ENCODE data around the gene EPO. TPM values are rescaled to one million over a fixed set of nuclear protein-coding genes. Genes with fewer than 3 reads are reported as not detected.
A peak's percentile ranks its signal among the peaks of the same experiment; 100 is the strongest.
"Not testable (repeated sequence)": the region's sequence is repeated elsewhere in the genome, so short reads cannot be mapped to it uniquely, and the experiment has no call there.

The EPO gene
- total RNA-seq, 3 donors from 2014 or later: not detected

GRCh38 chr7:100728196-100728595 lies 7.9 kb downstream of the EPO start:
- H3K9me3 Mint-ChIP-seq: no peaks in the 10 kb centered on the region
- H3K36me3 Mint-ChIP-seq (ENCODE audit: insufficient read depth): no peaks in the 10 kb centered on the region
- peaks cover 35% of the 10 kb centered on the region for H3K27me3 Mint-ChIP-seq (ENCODE audit: low read depth)
- no peak overlapping the region for H3K4me3 Mint-ChIP-seq
- DNase-seq (no peak), ATAC-seq (no peak)
- H3K4me1 Mint-ChIP-seq (ENCODE audit: low read depth): peaks cover 3% of the 10 kb centered on the region

GRCh38 chr7:100730136-100730800 lies 10.0 kb downstream of the EPO start:
- DNase-seq: no peak
- Mint-ChIP-seq H3K27me3 (ENCODE audit: low read depth) (peaks cover 24% of the 10 kb centered on the region), H3K4me1 (ENCODE audit: low read depth) (peaks cover under 1% of the 10 kb centered on the region), H3K9me3 (no peaks in the 10 kb centered on the region), H3K36me3 (ENCODE audit: insufficient read depth) (no peaks in the 10 kb centered on the region), H3K4me3 (no peak overlapping the region)
- no peak for ATAC-seq

- ATAC-seq (no peak), DNase-seq (no peak)
- no peaks in the 10 kb centered on the region for H3K36me3 Mint-ChIP-seq (ENCODE audit: insufficient read depth)
- peaks cover 22% of the 10 kb centered on the region for H3K27me3 Mint-ChIP-seq (ENCODE audit: low read depth)
- no peak overlapping the region for H3K4me3 Mint-ChIP-seq
- no peaks in the 10 kb centered on the region for H3K4me1 Mint-ChIP-seq (ENCODE audit: low read depth)
- H3K9me3 Mint-ChIP-seq: no peaks in the 10 kb centered on the region
These were observed 11.8 kb downstream of the EPO start for GRCh38 chr7:100731937-100732636.

GRCh38 chr7:100735730-100736129 lies 15.5 kb downstream of the EPO start:
- DNase-seq (no peak), ATAC-seq (no peak)
- H3K4me1 Mint-ChIP-seq (ENCODE audit: low read depth): no peaks in the 10 kb centered on the region
- peaks cover 3% of the 10 kb centered on the region for H3K27me3 Mint-ChIP-seq (ENCODE audit: low read depth)
- H3K9me3 Mint-ChIP-seq: no peaks in the 10 kb centered on the region
- H3K4me3 Mint-ChIP-seq: no peak overlapping the region
- H3K36me3 Mint-ChIP-seq (ENCODE audit: insufficient read depth): no peaks in the 10 kb centered on the region

GRCh38 chr7:100736671-100737070 lies 16.4 kb downstream of the EPO start:
- ATAC-seq (no peak), DNase-seq (no peak)
- no peak overlapping the region for H3K4me3 Mint-ChIP-seq
- H3K27me3 Mint-ChIP-seq (ENCODE audit: low read depth): peaks cover 1% of the 10 kb centered on the region
- H3K9me3 Mint-ChIP-seq: no peaks in the 10 kb centered on the region
- H3K36me3 Mint-ChIP-seq (ENCODE audit: insufficient read depth): no peaks in the 10 kb centered on the region
- H3K4me1 Mint-ChIP-seq (ENCODE audit: low read depth): no peaks in the 10 kb centered on the region

- Mint-ChIP-seq H3K9me3 (no peaks in the 10 kb centered on the region), H3K36me3 (ENCODE audit: insufficient read depth) (no peaks in the 10 kb centered on the region)
- no peak for ATAC-seq
These were observed 19.7 kb downstream of the EPO start for GRCh38 chr7:100739934-100740333.

GRCh38 chr7:100744605-100745004 lies 24.3 kb downstream of the EPO start:
- no peak for ATAC-seq
- no peaks in the 10 kb centered on the region for H3K9me3 Mint-ChIP-seq
- no peak overlapping the region for H3K4me3 Mint-ChIP-seq
- no peak for DNase-seq
- H3K27me3 Mint-ChIP-seq (ENCODE audit: low read depth): peaks cover 22% of the 10 kb centered on the region
- no peaks in the 10 kb centered on the region for H3K36me3 Mint-ChIP-seq (ENCODE audit: insufficient read depth)
- H3K4me1 Mint-ChIP-seq (ENCODE audit: low read depth): no peaks in the 10 kb centered on the region

More at GRCh38 chr7:100739934-100740333, 19.7 kb downstream of the EPO start:
- peaks cover 8% of the 10 kb centered on the region for H3K27me3 Mint-ChIP-seq (ENCODE audit: low read depth)
- H3K4me3 Mint-ChIP-seq: no peak overlapping the region
- H3K4me1 Mint-ChIP-seq (ENCODE audit: low read depth): no peaks in the 10 kb centered on the region
- no peak for DNase-seq

GRCh38 chr7:100745184-100745583 lies 24.9 kb downstream of the EPO start:
- peaks cover 22% of the 10 kb centered on the region for H3K27me3 Mint-ChIP-seq (ENCODE audit: low read depth)
- H3K9me3 Mint-ChIP-seq: no peaks in the 10 kb centered on the region
- H3K4me1 Mint-ChIP-seq (ENCODE audit: low read depth): no peaks in the 10 kb centered on the region
- H3K4me3 Mint-ChIP-seq: peak overlapping the region; percentile 49
- no peak for ATAC-seq
- DNase-seq: no peak
- H3K36me3 Mint-ChIP-seq (ENCODE audit: insufficient read depth): no peaks in the 10 kb centered on the region

GRCh38 chr7:100752994-100753393 lies 32.7 kb downstream of the EPO start:
- ATAC-seq: no peak
- Mint-ChIP-seq H3K4me1 (ENCODE audit: low read depth) (no peaks in the 10 kb centered on the region), H3K27me3 (ENCODE audit: low read depth) (peaks cover 30% of the 10 kb centered on the region), H3K4me3 (no peak overlapping the region), H3K36me3 (ENCODE audit: insufficient read depth) (no peaks in the 10 kb centered on the region), H3K9me3 (no peaks in the 10 kb centered on the region)
- no peak for DNase-seq

GRCh38 chr7:100753750-100754149 lies 33.5 kb downstream of the EPO start:
- ATAC-seq: no peak
- Mint-ChIP-seq H3K27me3 (ENCODE audit: low read depth) (peaks cover 26% of the 10 kb centered on the region), H3K36me3 (ENCODE audit: insufficient read depth) (no peaks in the 10 kb centered on the region), H3K9me3 (no peaks in the 10 kb centered on the region), H3K4me1 (ENCODE audit: low read depth) (no peaks in the 10 kb centered on the region), H3K4me3 (no peak overlapping the region)
- DNase-seq: no peak

GRCh38 chr7:100759357-100760171 lies 39.3 kb downstream of the EPO start:
- H3K4me1 Mint-ChIP-seq (ENCODE audit: low read depth): no peaks in the 10 kb centered on the region
- no peaks in the 10 kb centered on the region for H3K9me3 Mint-ChIP-seq
- DNase-seq (no peak), ATAC-seq (no peak)
- H3K36me3 Mint-ChIP-seq (ENCODE audit: insufficient read depth): no peaks in the 10 kb centered on the region
- no peak overlapping the region for H3K4me3 Mint-ChIP-seq
- no peaks in the 10 kb centered on the region for H3K27me3 Mint-ChIP-seq (ENCODE audit: low read depth)

- not testable (repeated sequence) for H3K4me3 Mint-ChIP-seq; H3K4me1 Mint-ChIP-seq (ENCODE audit: low read depth); H3K36me3 Mint-ChIP-seq (ENCODE audit: insufficient read depth); H3K9me3 Mint-ChIP-seq; H3K27me3 Mint-ChIP-seq (ENCODE audit: low read depth); ATAC-seq; DNase-seq
These were observed 42.6 kb downstream of the EPO start for GRCh38 chr7:100762841-100763240.

- H3K4me3 Mint-ChIP-seq: no peak overlapping the region
- no peaks in the 10 kb centered on the region for H3K9me3 Mint-ChIP-seq
- no peak for ATAC-seq
- H3K4me1 Mint-ChIP-seq (ENCODE audit: low read depth): no peaks in the 10 kb centered on the region
- H3K36me3 Mint-ChIP-seq (ENCODE audit: insufficient read depth): no peaks in the 10 kb centered on the region
- H3K27me3 Mint-ChIP-seq (ENCODE audit: low read depth): peaks cover 7% of the 10 kb centered on the region
- no peak for DNase-seq
These were observed 43.4 kb downstream of the EPO start for GRCh38 chr7:100763556-100764140.

- H3K9me3 Mint-ChIP-seq: no peaks in the 10 kb centered on the region
- peaks cover 12% of the 10 kb centered on the region for H3K27me3 Mint-ChIP-seq (ENCODE audit: low read depth)
- H3K4me3 Mint-ChIP-seq: no peak overlapping the region
- DNase-seq (no peak), ATAC-seq (no peak)
- no peaks in the 10 kb centered on the region for H3K4me1 Mint-ChIP-seq (ENCODE audit: low read depth)
- H3K36me3 Mint-ChIP-seq (ENCODE audit: insufficient read depth): no peaks in the 10 kb centered on the region
These were observed 44.6 kb downstream of the EPO start for GRCh38 chr7:100764841-100765240.
